ENCODE data around the gene CD109. TPM values are rescaled to one million over a fixed set of nuclear protein-coding genes. Genes with fewer than 3 reads are reported as not detected.

Gene CD109
- total RNA-seq, 1 experiment from 2014 or later = 3.2 TPM

DNA sequence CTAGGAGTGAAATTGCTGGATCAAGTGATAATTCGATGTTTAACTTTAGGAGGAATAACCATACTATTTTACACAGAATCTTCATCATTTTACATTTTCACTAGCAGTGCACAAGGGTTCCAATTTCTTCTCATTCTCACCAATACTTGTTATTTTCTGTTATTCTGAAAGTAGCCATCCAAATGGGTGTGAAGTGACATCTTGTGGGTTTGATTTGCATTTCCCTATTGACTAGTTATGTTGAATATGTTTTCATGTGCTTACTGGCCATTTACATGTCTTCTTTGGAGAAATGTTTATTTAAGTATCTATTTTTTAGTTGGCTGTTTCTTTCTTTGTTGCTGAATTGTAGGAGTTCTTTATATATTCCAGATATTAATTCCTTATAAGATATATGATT is 164.3 kb downstream of the CD109 start:
- Histone ChIP-seq H3K9ac (ENCODE audit: extremely low read depth, insufficient read length, low read length) (no peak overlapping the region), H2AFZ (ENCODE audit: low read length) (no peak overlapping the region), H2BK12ac (ENCODE audit: insufficient read length, low read depth, low read length) (no peak overlapping the region), H2BK20ac (ENCODE audit: low read depth, low read length, poor library complexity, severe bottlenecking) (no peak overlapping the region), H2AK5ac (ENCODE audit: insufficient read length, low read length) (no peak overlapping the region), H2BK120ac (ENCODE audit: low read depth, low read length, poor library complexity, severe bottlenecking) (no peak overlapping the region), H3K18ac (ENCODE audit: insufficient read length, low read depth, low read length) (no peak overlapping the region), H4K91ac (ENCODE audit: insufficient read length, low read depth, low read length) (no peak overlapping the region), H3K4me2 (ENCODE audit: insufficient read depth, insufficient read length, low read length) (no peak overlapping the region), H3K56ac (ENCODE audit: insufficient read length, low read depth, low read length) (no peak overlapping the region), H4K20me1 (ENCODE audit: control insufficient read depth, insufficient read depth, insufficient read length) (no peaks in the 10 kb centered on the region), H3K79me2 (ENCODE audit: insufficient read depth, low read length) (no peaks in the 10 kb centered on the region), H3K14ac (ENCODE audit: insufficient read depth, low read length) (no peak overlapping the region), H3K9me3 (ENCODE audit: control insufficient read depth, low read depth, low read length) (no peaks in the 10 kb centered on the region), H3T11ph (ENCODE audit: low read length) (no peak overlapping the region), H3K27ac (ENCODE audit: insufficient read length, low read depth, low read length) (no peak overlapping the region), H4K8ac (replicated peaks; ENCODE audit: insufficient read length, low read depth, low read length) (no peak overlapping the region), H4K5ac (ENCODE audit: insufficient read length, low read depth, low read length) (no peak overlapping the region), H2BK15ac (ENCODE audit: low read depth, low read length) (no peak overlapping the region), H3K23ac (ENCODE audit: insufficient read length, low read depth, low read length) (no peak overlapping the region), H3K4ac (ENCODE audit: low read depth, low read length) (no peak overlapping the region), H3K23me2 (ENCODE audit: insufficient read length, low read depth, low read length, poor library complexity, severe bottlenecking) (no peaks in the 10 kb centered on the region), H2BK5ac (ENCODE audit: insufficient read length, low read length) (no peak overlapping the region), H3K4me1 (ENCODE audit: insufficient read depth, low read length) (no peaks in the 10 kb centered on the region), H3K27me3 (ENCODE audit: insufficient read depth, low read length) (no peaks in the 10 kb centered on the region), H3K79me1 (ENCODE audit: insufficient read depth, low read depth, low read length, poor library complexity, severe bottlenecking) (no peaks in the 10 kb centered on the region)
- H3K9me3 Mint-ChIP-seq = no peaks in the 10 kb centered on the region
- no peak overlapping the region for H3K4me3 Mint-ChIP-seq
- no peaks in the 10 kb centered on the region for H3K27me3 Mint-ChIP-seq (ENCODE audit: low read depth)
- H3K4me1 Mint-ChIP-seq = no peaks in the 10 kb centered on the region
- TF ChIP-seq, protein P1, sequence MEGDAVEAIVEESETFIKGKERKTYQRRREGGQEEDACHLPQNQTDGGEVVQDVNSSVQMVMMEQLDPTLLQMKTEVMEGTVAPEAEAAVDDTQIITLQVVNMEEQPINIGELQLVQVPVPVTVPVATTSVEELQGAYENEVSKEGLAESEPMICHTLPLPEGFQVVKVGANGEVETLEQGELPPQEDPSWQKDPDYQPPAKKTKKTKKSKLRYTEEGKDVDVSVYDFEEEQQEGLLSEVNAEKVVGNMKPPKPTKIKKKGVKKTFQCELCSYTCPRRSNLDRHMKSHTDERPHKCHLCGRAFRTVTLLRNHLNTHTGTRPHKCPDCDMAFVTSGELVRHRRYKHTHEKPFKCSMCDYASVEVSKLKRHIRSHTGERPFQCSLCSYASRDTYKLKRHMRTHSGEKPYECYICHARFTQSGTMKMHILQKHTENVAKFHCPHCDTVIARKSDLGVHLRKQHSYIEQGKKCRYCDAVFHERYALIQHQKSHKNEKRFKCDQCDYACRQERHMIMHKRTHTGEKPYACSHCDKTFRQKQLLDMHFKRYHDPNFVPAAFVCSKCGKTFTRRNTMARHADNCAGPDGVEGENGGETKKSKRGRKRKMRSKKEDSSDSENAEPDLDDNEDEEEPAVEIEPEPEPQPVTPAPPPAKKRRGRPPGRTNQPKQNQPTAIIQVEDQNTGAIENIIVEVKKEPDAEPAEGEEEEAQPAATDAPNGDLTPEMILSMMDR (conservative IDR thresholded peaks at IDR 0.05) = no peak
- no peak overlapping the region for H3K27ac Mint-ChIP-seq
- H3K36me3 Mint-ChIP-seq (ENCODE audit: insufficient read depth in 1 of 3, low read depth in 3 of 3) = no peaks in the 10 kb centered on the region
- DNase-seq = no peak
- no CpG with 5 or more reads among the region's 1 CpG for WGBS (ENCODE audit: extremely low coverage, insufficient read length, low lambda C conversion rate)
